ENCODE data around the gene PRR5L.

DNA sequence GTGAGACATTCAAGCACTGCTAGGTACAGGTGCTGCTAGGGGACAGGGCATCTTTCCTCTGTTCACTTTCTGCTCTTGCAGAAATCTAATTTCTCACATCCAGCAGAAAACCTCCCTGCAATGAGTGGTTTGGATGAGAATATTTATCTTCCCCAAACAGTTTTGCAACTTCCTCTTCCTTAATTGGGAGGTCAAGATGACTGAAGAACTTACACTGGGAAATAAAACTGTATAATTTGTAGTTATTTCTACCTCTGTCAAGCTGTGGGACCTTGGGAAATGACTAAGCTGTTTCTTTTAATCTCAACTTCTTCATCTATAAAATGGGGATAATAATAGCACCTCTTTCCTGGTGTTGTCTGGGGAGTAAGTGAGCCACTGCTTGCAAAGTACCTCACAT lies 69.8 kb downstream of the PRR5L start:
- no peak for TF ChIP-seq POLR2A (IDR thresholded peaks at IDR 0.05)
- no peak for TF ChIP-seq POLR2AphosphoS5 (IDR thresholded peaks at IDR 0.05)
- no peak for TF ChIP-seq CTCF (IDR thresholded peaks at IDR 0.05)
- TF ChIP-seq EP300 (IDR thresholded peaks at IDR 0.05), result no peak
